ENCODE data around the gene ATP2B1.

The ATP2B1 gene

DNA sequence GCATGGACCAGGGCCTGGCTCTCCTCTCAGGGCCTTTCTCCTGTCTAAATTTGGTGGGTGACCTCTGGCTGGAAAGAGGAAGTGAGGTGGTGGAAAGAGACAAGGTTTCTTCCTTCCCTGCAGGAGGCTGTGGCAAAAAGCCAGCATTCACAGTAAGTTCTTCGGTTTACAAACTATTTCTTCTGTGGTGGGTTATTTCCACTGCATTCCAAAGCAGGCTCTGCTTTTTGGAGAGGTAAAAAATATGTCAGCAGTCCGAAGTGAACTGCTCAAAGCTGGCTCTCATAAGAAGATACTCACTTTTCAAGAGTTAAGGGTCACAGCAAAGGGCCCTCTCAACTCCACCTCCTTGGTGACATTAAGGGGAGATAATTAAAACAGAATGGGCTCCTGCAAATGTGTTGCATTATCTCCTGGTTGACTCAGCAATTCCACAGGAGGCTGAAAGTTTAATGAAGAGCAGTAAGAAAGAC lies 133.9 kb downstream of the ATP2B1 start:
- no peak for DNase-seq

DNA sequence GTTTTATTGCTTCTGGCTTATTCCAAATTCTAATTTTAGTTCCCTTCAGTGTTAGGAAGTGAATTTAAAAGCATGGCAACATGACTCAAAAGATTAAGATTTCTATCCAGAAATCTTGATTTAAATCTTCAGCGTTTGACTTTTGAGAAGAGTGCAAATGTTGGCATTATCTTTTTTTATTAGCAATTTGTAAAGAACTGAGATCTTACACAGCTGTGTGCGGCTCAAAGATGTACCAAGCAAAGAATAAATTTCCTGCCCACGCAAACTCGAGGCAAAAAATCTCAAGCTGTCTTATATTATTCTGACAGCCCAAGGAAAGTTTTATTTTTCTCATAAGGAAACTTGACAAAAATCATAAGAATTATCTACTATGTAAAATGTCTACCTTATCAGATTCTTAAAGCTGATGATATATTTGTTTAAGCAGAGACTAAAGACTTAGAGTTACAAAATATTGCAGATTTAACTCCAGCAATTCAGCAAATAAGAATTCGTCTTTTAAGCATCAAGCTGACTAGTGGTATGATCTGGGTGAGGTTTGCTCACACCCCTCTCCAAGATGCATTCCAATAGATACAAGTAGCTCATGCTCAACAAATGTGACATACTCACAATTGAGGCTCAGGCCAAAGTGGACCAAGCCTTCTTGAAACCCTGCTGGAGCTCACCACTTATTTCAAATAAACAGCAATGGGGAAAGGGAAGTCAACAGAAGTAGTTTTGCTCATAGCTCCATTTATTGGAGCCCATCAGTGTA lies 135.4 kb downstream of the ATP2B1 start:
- no peak for DNase-seq

DNA sequence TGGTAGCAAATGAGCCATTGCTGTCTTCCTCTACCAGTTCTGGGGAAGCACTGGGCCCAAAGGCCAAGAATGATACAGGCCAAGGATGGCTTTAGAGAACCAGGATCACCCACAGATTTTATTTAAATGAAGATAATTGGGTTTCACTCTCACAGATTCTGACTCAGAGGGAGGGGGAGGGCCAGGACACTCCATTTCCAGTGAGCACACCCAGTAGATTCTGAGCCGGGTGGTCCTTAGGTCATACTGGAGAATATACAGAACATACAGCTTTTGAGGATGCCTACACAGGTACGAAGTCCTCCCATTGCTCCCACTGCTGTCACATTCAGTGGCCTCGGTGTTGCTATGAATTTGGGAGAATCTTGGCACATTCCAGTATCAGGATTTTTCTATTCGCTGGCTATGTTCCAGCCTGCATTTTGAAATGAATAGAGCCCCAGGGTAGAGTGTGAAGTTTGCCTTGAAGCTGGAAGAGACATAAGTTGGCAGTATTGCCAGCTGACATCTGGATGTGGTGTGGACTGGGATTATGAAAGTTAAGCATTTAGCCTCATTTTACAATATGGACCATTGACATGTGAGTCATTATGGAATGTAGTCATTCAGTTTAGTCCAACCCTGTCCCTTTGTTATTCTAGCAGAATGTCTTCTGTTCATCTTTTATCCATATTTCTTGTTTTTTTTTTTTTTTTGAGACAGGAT lies 137.0 kb downstream of the ATP2B1 start:
- no peak for DNase-seq

DNA sequence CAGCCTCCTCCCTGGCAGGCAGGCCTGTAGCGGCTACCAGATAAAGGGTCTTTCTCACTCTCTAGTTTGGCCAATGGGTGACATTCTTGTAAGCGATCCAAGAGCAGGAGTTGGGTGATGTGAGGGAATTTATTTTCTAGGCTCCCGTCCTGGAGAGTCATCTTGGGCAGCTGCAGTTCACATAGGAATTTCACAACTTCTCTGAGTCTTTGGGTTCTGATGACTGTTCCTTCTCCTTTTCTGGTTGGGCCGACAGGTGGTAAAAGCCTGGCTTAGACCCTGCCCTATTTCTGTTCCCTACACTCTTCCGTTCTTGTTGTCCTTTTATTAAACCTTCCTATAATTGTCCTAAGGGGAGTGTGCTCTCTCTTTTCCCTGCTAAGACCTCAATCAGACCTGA lies 140.2 kb downstream of the ATP2B1 start:
- DNase-seq = no peak

DNA sequence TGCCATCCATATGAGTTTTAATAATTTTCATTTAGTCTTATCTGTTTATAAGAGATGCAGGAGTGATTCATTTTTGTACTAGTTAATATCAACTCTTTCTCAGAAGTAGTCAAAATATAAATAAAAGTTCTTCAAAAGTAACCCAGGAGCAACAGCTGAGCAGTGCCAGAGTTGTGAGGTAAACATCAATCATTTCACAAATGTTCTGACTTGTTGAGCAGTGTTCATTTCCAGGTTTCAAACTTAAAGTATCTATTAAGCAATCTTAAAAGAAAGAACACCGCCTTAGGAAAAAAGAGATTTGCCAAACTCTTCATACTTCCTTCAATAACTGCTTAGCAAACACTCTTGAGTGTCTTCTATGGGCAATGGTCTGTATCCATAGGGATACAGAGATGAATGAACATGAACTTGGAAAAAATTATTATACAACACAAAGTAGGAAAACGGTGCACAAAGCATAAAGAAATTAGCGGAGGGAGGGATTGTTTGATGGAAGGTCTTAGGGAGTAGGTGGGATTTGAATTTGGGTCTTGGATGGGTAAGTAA lies 140.9 kb downstream of the ATP2B1 start:
- no peak for DNase-seq

- no peak for DNase-seq
Observed at GRCh38 chr12:89566615-89567014, 142.0 kb downstream of the ATP2B1 start.

DNA sequence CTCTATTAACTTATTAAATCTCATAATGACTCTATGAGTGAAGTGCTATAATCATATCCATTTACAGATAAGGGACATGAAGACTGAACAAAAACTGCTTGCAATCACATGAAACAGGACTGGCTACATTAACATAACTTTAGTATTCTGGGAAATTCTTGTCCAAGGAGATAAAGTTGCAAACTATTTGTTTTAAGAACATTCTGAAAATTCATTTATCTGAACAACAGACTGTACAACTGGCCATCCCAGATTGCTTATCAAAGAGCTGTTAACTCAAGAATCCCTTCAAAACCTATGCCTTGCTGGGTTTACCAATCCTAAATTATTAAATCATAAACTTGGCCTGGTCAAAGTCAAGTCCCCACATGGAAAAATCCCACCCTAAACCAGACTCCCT lies 143.6 kb downstream of the ATP2B1 start:
- DNase-seq = no peak

- DNase-seq = no peak
Observed at GRCh38 chr12:89559753-89560152, 148.9 kb downstream of the ATP2B1 start.

- DNase-seq = no peak
Observed at GRCh38 chr12:89556976-89557375, 151.7 kb downstream of the ATP2B1 start.

DNA sequence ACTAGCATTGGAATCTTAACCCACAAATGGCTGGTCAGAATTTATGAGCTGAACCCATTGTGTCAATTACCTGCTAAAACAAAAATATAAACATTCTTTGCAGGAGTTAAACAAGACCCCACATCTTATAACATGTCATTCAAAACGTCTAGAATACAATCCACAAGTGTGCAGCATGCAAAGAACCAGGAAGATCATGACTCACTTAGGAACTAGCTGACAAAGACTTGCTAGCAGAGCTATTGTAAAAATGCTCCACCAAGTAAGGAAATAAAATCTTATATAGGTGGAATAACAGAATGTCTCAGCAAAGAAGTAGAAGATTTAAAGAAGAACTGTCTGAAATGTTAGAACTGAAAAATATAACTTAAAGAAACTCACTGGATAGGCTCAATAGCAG lies 156.3 kb downstream of the ATP2B1 start:
- no peak for DNase-seq

GRCh38 chr12:89551747-89552146 lies 156.9 kb downstream of the ATP2B1 start:
- DNase-seq = no peak

GRCh38 chr12:89547101-89547500 lies 161.5 kb downstream of the ATP2B1 start:
- DNase-seq = no peak

- no peak for DNase-seq
Observed at GRCh38 chr12:89546151-89546550, 162.5 kb downstream of the ATP2B1 start.

DNA sequence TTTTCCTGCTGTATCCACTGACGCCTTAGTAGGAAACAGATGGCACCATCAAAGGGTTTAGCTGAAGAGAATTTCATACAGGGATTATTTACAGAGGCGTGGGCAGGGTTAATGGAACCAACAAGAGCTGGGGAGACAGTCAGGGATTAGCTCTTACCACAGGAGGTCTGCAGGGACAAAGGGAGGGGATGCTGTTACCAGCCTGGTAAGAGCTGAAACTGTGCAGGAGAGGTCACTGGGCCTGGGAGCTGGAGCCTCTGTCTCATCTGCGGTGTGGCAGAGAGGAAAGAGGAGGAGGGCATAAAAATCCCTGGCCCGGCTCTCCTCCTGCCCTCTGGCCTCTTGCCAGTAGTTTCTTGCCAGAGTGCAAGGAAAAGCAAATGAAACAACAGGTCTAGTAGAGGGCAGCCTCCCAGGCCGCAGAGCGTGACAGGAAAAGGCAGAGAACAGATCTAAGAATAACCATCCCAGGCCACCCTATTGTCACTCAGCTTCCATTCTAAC lies 163.9 kb downstream of the ATP2B1 start:
- DNase-seq = no peak

- DNase-seq = no peak
Observed at GRCh38 chr12:89544022-89544421, 164.6 kb downstream of the ATP2B1 start.

GRCh38 chr12:89542912-89543592 lies 165.6 kb downstream of the ATP2B1 start:
- peak; percentile 66 to 71 for DNase-seq

GRCh38 chr12:89542236-89542635 lies 166.4 kb downstream of the ATP2B1 start:
- DNase-seq = no peak

GRCh38 chr12:89540586-89540985 lies 168.1 kb downstream of the ATP2B1 start:
- no peak for DNase-seq

DNA sequence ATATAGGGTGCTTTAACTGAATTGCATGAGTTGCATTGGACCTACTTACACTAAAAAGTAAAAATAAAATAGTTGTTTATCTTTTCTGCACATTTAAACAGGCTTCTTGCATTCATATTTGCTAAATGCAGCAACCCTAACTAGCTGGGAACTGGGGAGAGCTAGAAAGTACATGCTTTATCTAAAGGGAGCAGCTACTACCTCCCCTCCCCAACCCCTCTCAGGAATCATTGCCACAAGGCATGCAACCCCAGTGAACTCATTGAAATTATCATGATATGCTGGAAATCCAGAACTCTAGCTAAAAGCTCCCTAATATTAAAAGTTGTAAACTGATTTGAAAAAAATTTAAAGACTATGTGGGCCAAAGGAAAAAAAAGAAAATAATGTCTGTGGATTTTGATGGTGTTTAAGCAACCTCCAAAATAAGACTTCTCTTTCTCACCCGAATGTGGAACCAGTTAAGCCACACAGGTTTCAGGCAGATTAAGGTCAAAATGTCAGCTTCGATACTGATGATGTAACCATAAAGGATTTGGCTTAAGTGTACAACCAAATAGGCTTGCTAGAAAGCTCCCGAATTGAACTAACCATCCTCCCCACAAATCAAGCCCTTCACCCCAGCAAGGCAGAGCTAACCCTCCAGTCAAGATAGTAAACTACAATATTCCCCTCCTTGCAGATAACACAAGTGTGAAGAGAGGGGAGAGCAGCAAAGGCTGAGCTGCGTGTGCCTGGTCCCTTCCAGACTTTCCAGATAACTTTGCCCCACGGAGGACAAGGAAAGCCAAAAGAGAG lies 169.0 kb downstream of the ATP2B1 start:
- DNase-seq = no peak

GRCh38 chr12:89538897-89539296 lies 169.7 kb downstream of the ATP2B1 start:
- no peak for DNase-seq

Measured in CD4-positive, alpha-beta T cell treated with Interleukin-1 beta for 1 hour (primary cell).